Measurements from ENCODE around the gene EN2. TPM values are rescaled to one million over a fixed set of nuclear protein-coding genes. Genes with fewer than 3 reads are reported as not detected.

Gene EN2
- total and polyA plus RNA-seq, 2 of the 4 experiments (the other 2 are of a cell fraction): not detected

- no peak overlapping the region for H3K4me2 ChIP-seq (ENCODE audit: low read depth, low read length)
- no peaks in the 10 kb centered on the region for H3K9me3 ChIP-seq (ENCODE audit: control insufficient read depth, insufficient read depth, low read length)
- no peak overlapping the region for H3K4ac ChIP-seq (ENCODE audit: low read depth, low read length)
- dilution Hi-C loops (cut with HindIII; ENCODE audit: low sequenced_read_pairs, unreplicated experiment): no loop called here
- H3K27me3 ChIP-seq (ENCODE audit: control insufficient read depth, insufficient read depth, low read length): no peaks in the 10 kb centered on the region; the same call in 1 of the 2 replicates
- H3K14ac ChIP-seq (replicated peaks; ENCODE audit: low read depth, low read length): no peak overlapping the region
- no peak for DNase-seq
- H2AK9ac ChIP-seq (replicated peaks; ENCODE audit: low read depth, low read length, poor library complexity): no peak overlapping the region
- H3K56ac ChIP-seq (ENCODE audit: extremely low read depth, insufficient read depth, low read length): no peak overlapping the region
- no peak overlapping the region for H3K9ac ChIP-seq (ENCODE audit: low read depth, low read length)
- no peak overlapping the region for H3K4me3 ChIP-seq (ENCODE audit: insufficient read depth, low read depth, low read length)
- POLR2A ChIA-PET (ENCODE audit: unreplicated experiment): interaction anchor here (0.5 kb wide), 1 partner anchor 19 kb away, joined by 3 read pairs; no protein-coding TSS in a partner anchor
- H3K79me1 ChIP-seq (ENCODE audit: low read depth in 1 of 2, low read length in 2 of 2): no peaks in the 10 kb centered on the region
- no peak overlapping the region for H4K91ac ChIP-seq (ENCODE audit: insufficient read depth, low read depth, low read length)
- no TSS peak for BruUV-seq (replicated peaks)
- no peak overlapping the region for H3K18ac ChIP-seq (ENCODE audit: low read depth, low read length)
- no peaks in the 10 kb centered on the region; the same call in 1 of the 2 replicates for H3K9me1 ChIP-seq (ENCODE audit: insufficient read depth, low read length)
- no peak overlapping the region for H2BK5ac ChIP-seq (ENCODE audit: low read depth, low read length, poor library complexity, severe bottlenecking)
- in situ Hi-C loops (cut with MboI; ENCODE audit: low sequenced_read_pairs): no loop called here
- H4K5ac ChIP-seq (ENCODE audit: low read depth, low read length): no peak overlapping the region
- no peak overlapping the region for H3K23ac ChIP-seq (ENCODE audit: low read depth, low read length)
- intact Hi-C loops (cut with micrococcal nuclease): no loop called here
- no peak for ATAC-seq (ENCODE audit: low read depth)
- no peak overlapping the region for H3K27ac ChIP-seq (ENCODE audit: insufficient read depth, low read length)
- no peak overlapping the region for H2BK20ac ChIP-seq (ENCODE audit: low read depth, low read length)
- no peak overlapping the region for H2AFZ ChIP-seq (replicated peaks; ENCODE audit: low read length, poor library complexity)
- CTCF ChIA-PET: no interaction called here
- 73% methylated on average over 8 of the region's 14 CpGs; no CpG with 5 or more reads in 1 of the 2 experiments for WGBS, 2 experiments (ENCODE audit: extremely low coverage in 2 of 2, insufficient read length in 1 of 2)
- TF ChIP-seq MAZ (IDR thresholded peaks at IDR 0.05; ENCODE audit: borderline replicate concordance, low read depth, low read length) (no peak), FOS (IDR thresholded peaks at IDR 0.05; ENCODE audit: low read depth, low read length) (no peak), USF2 (IDR thresholded peaks at IDR 0.05; ENCODE audit: low read depth, low read length) (no peak), CTCF (conservative IDR thresholded peaks at IDR 0.05; ENCODE audit: low read depth, low read length) (no peak), MAFK (IDR thresholded peaks at IDR 0.05; ENCODE audit: low read depth, low read length) (no peak), SMC3 (IDR thresholded peaks at IDR 0.05; ENCODE audit: low read depth, low read length) (no peak), NFE2L2 (IDR thresholded peaks at IDR 0.05; ENCODE audit: low read depth, low read length) (no peak), RAD21 (IDR thresholded peaks at IDR 0.05; ENCODE audit: low read length) (no peak), RFX5 (IDR thresholded peaks at IDR 0.05; ENCODE audit: low read depth, low read length) (no peak), CHD1 (IDR thresholded peaks at IDR 0.05; ENCODE audit: low read depth, low read length) (no peak), ELK1 (IDR thresholded peaks at IDR 0.05; ENCODE audit: borderline replicate concordance, low read depth, low read length) (no peak), BHLHE40 (IDR thresholded peaks at IDR 0.05; ENCODE audit: low read depth, low read length) (no peak), MXI1 (IDR thresholded peaks at IDR 0.05; ENCODE audit: borderline replicate concordance, low read depth, low read length) (no peak), RCOR1 (IDR thresholded peaks at IDR 0.05; ENCODE audit: insufficient replicate concordance, low read length) (no peak), CEBPB (IDR thresholded peaks at IDR 0.05; ENCODE audit: low read depth, low read length) (no peak), POLR2A (IDR thresholded peaks at IDR 0.05; ENCODE audit: low read depth, low read length) (no peak)
- H4K20me1 ChIP-seq (ENCODE audit: insufficient read depth, low read length): no peaks in the 10 kb centered on the region
- no peaks in the 10 kb centered on the region for H3K4me1 ChIP-seq (ENCODE audit: control insufficient read depth, insufficient read depth, low read length)
- H3K36me3 ChIP-seq (ENCODE audit: control insufficient read depth, insufficient read depth, low read length): no peaks in the 10 kb centered on the region
- H2AK5ac ChIP-seq (ENCODE audit: low read depth, low read length): no peak overlapping the region
- no peak overlapping the region for H4K8ac ChIP-seq (ENCODE audit: low read depth in 2 of 2, low read length in 2 of 2)
- no peak overlapping the region for H2BK120ac ChIP-seq (ENCODE audit: low read depth, low read length)
- H2BK15ac ChIP-seq (ENCODE audit: low read depth, low read length): no peak overlapping the region
Observed at GRCh38 chr7:155431711-155432110, 26.2 kb upstream of the EN2 start.
